SH-SY5Y (cell line): ENCODE results near the gene TBCD.

Source experiments
- GATA2 ChIP-seq: IDR thresholded peaks from 2 replicates; pipeline ENCODE4 v1.6.1; 2011; ENCODE audit warnings: mild to moderate bottlenecking, low read depth, low read length
- GATA3 ChIP-seq: IDR thresholded peaks from 2 replicates; pipeline ENCODE4 v1.6.1; 2011; ENCODE audit warnings: low read depth, mild to moderate bottlenecking, low read length, moderate library complexity

TBCD gene

GRCh38 chr17:82924812-82925211 is 172.9 kb downstream of the TBCD start:
- TF ChIP-seq GATA2 (no peak), GATA3 (no peak)

GRCh38 chr17:82925336-82925735 is 173.5 kb downstream of the TBCD start:
- TF ChIP-seq GATA3 (no peak), GATA2 (no peak)

GRCh38 chr17:82926081-82926480 is 174.2 kb downstream of the TBCD start:
- TF ChIP-seq GATA2 (no peak), GATA3 (no peak)

- TF ChIP-seq GATA2 (no peak), GATA3 (no peak)
These were observed 174.9 kb downstream of the TBCD start for GRCh38 chr17:82926716-82927115.

- TF ChIP-seq GATA3 (no peak), GATA2 (no peak)
These were observed 175.4 kb downstream of the TBCD start for GRCh38 chr17:82927311-82927660.

GRCh38 chr17:82927661-82928601 is 176.1 kb downstream of the TBCD start:
- no peak for TF ChIP-seq GATA3
- no peak for TF ChIP-seq GATA2

- TF ChIP-seq GATA2, result no peak
- TF ChIP-seq GATA3, result no peak
These were observed 177.3 kb downstream of the TBCD start for GRCh38 chr17:82929011-82929622.

- no peak for TF ChIP-seq GATA3
- TF ChIP-seq GATA2, result no peak
These were observed 177.8 kb downstream of the TBCD start for GRCh38 chr17:82929676-82930042.

- no peak for TF ChIP-seq GATA2
- no peak for TF ChIP-seq GATA3
These were observed 178.4 kb downstream of the TBCD start for GRCh38 chr17:82930043-82930923.

- TF ChIP-seq GATA3 (no peak), GATA2 (no peak)
These were observed 179.2 kb downstream of the TBCD start for GRCh38 chr17:82930924-82931698.

GRCh38 chr17:82931699-82932517 is 180.0 kb downstream of the TBCD start:
- no peak for TF ChIP-seq GATA3
- TF ChIP-seq GATA2, result no peak

- TF ChIP-seq GATA3 (no peak), GATA2 (no peak)
These were observed 180.8 kb downstream of the TBCD start for GRCh38 chr17:82932518-82933310.

GRCh38 chr17:82933911-82934310 is 182.0 kb downstream of the TBCD start:
- no peak for TF ChIP-seq GATA2
- no peak for TF ChIP-seq GATA3
